Measurements from ENCODE around the gene TAF5L. TPM values are rescaled to one million over a fixed set of nuclear protein-coding genes. Genes with fewer than 3 reads are reported as not detected.
A peak's percentile ranks its signal among the peaks of the same experiment; 100 is the strongest.

TAF5L gene
- total and polyA plus RNA-seq, 2 of the 4 experiments (the other 2 are of a cell fraction): 17.9 to 18.6 TPM

GRCh38 chr1:229582011-229582694, 43.8 kb downstream of the TAF5L start:
- H2AK5ac ChIP-seq (ENCODE audit: low read depth, low read length): no peak overlapping the region
- POLR2A ChIA-PET (ENCODE audit: unreplicated experiment): no interaction called here
- H2BK15ac ChIP-seq (ENCODE audit: low read depth, low read length): no peak overlapping the region
- no peaks in the 10 kb centered on the region for H3K9me3 ChIP-seq (ENCODE audit: control insufficient read depth, insufficient read depth, low read length)
- no peaks in the 10 kb centered on the region for H3K79me1 ChIP-seq (ENCODE audit: low read depth in 1 of 2, low read length in 2 of 2)
- no peak overlapping the region for H4K5ac ChIP-seq (ENCODE audit: low read depth, low read length)
- peak overlapping the region; percentile 20 for H3K4ac ChIP-seq (ENCODE audit: low read depth, low read length)
- no peak overlapping the region for H3K4me3 ChIP-seq (ENCODE audit: insufficient read depth, low read depth, low read length)
- H3K4me2 ChIP-seq (ENCODE audit: low read depth, low read length): no peak overlapping the region
- in situ Hi-C loops (cut with MboI; ENCODE audit: low sequenced_read_pairs) (no loop called here), intact Hi-C loops (cut with micrococcal nuclease) (no loop called here), dilution Hi-C loops (cut with HindIII; ENCODE audit: low sequenced_read_pairs, unreplicated experiment) (no loop called here)
- no peak overlapping the region for H2AK9ac ChIP-seq (replicated peaks; ENCODE audit: low read depth, low read length, poor library complexity)
- H4K20me1 ChIP-seq (ENCODE audit: insufficient read depth, low read length): no peaks in the 10 kb centered on the region
- CTCF ChIA-PET: interaction anchor here (0.7 to 1.6 kb wide), 2 partner anchors 12 to 42 kb away, joined by 3 read pairs; no protein-coding TSS in a partner anchor
- peak overlapping the region; percentile 65 for H2AFZ ChIP-seq (replicated peaks; ENCODE audit: low read length, poor library complexity)
- BruUV-seq (replicated peaks): no TSS peak
- H2BK120ac ChIP-seq (ENCODE audit: low read depth, low read length): no peak overlapping the region
- no peak overlapping the region for H3K14ac ChIP-seq (replicated peaks; ENCODE audit: low read depth, low read length)
- H3K4me1 ChIP-seq (ENCODE audit: control insufficient read depth, insufficient read depth, low read length): peaks cover 2% of the 10 kb centered on the region; the same call in 1 of the 2 replicates
- H2BK5ac ChIP-seq (ENCODE audit: low read depth, low read length, poor library complexity, severe bottlenecking): no peak overlapping the region
- ATAC-seq (ENCODE audit: low read depth) (peak; percentile 84), DNase-seq (peak; percentile 29)
- H3K27me3 ChIP-seq (ENCODE audit: control insufficient read depth, insufficient read depth, low read length): no peaks in the 10 kb centered on the region
- no CpG with 5 or more reads among the region's 11 CpGs for WGBS, 2 experiments (ENCODE audit: extremely low coverage in 2 of 2, insufficient read length in 1 of 2)
- H3K9ac ChIP-seq (ENCODE audit: low read depth, low read length): no peak overlapping the region
- H4K91ac ChIP-seq (ENCODE audit: insufficient read depth, low read depth, low read length): no peak overlapping the region
- H3K56ac ChIP-seq (ENCODE audit: extremely low read depth, insufficient read depth, low read length): no peak overlapping the region
- H3K27ac ChIP-seq (ENCODE audit: insufficient read depth, low read length): no peak overlapping the region
- no peaks in the 10 kb centered on the region for H3K36me3 ChIP-seq (ENCODE audit: control insufficient read depth, insufficient read depth, low read length)
- H4K8ac ChIP-seq (ENCODE audit: low read depth in 2 of 2, low read length in 2 of 2): no peak overlapping the region
- H2BK20ac ChIP-seq (ENCODE audit: low read depth, low read length): no peak overlapping the region
- no peak overlapping the region for H3K23ac ChIP-seq (ENCODE audit: low read depth, low read length)
- no peak overlapping the region for H3K18ac ChIP-seq (ENCODE audit: low read depth, low read length)
- peaks cover 7% of the 10 kb centered on the region; the same call in 1 of the 2 replicates for H3K9me1 ChIP-seq (ENCODE audit: insufficient read depth, low read length)
- TF ChIP-seq POLR2A (IDR thresholded peaks at IDR 0.05; ENCODE audit: low read depth, low read length) (no peak), RCOR1 (IDR thresholded peaks at IDR 0.05; ENCODE audit: insufficient replicate concordance, low read length) (no peak), USF2 (IDR thresholded peaks at IDR 0.05; ENCODE audit: low read depth, low read length) (no peak), MXI1 (IDR thresholded peaks at IDR 0.05; ENCODE audit: borderline replicate concordance, low read depth, low read length) (no peak), CEBPB (IDR thresholded peaks at IDR 0.05; ENCODE audit: low read depth, low read length) (no peak)
